Measurements from ENCODE around the gene RGS16. TPM values are rescaled to one million over a fixed set of nuclear protein-coding genes. Genes with fewer than 3 reads are reported as not detected.

RGS16 gene
- total RNA-seq, 1 experiment from 2014 or later = 0.23 TPM

- no peak overlapping the region; a peak in 1 of 4 replicates for H3K4me3 ChIP-seq (ENCODE audit: low read depth in 2 of 2, low read length in 2 of 2)
- TF ChIP-seq, protein P1, sequence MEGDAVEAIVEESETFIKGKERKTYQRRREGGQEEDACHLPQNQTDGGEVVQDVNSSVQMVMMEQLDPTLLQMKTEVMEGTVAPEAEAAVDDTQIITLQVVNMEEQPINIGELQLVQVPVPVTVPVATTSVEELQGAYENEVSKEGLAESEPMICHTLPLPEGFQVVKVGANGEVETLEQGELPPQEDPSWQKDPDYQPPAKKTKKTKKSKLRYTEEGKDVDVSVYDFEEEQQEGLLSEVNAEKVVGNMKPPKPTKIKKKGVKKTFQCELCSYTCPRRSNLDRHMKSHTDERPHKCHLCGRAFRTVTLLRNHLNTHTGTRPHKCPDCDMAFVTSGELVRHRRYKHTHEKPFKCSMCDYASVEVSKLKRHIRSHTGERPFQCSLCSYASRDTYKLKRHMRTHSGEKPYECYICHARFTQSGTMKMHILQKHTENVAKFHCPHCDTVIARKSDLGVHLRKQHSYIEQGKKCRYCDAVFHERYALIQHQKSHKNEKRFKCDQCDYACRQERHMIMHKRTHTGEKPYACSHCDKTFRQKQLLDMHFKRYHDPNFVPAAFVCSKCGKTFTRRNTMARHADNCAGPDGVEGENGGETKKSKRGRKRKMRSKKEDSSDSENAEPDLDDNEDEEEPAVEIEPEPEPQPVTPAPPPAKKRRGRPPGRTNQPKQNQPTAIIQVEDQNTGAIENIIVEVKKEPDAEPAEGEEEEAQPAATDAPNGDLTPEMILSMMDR (IDR thresholded peaks at IDR 0.05) = no peak
- TF ChIP-seq REST (IDR thresholded peaks at IDR 0.05; ENCODE audit: insufficient read depth in 1 of 2, low read depth in 2 of 2, low read length in 1 of 2) (no peak), TCF7L2 (IDR thresholded peaks at IDR 0.05; ENCODE audit: low read depth, low read length) (no peak), POLR2AphosphoS5 (IDR thresholded peaks at IDR 0.05; ENCODE audit: low read depth, low read length) (no peak), SIN3A (IDR thresholded peaks at IDR 0.05; ENCODE audit: borderline replicate concordance, insufficient read depth, low read depth, low read length) (no peak)
- no peaks in the 10 kb centered on the region for H3K9me3 ChIP-seq (ENCODE audit: control insufficient read depth, insufficient read depth, low read depth, low read length)
- H3K36me3 ChIP-seq (ENCODE audit: control insufficient read depth, insufficient read depth, low read length) = no peaks in the 10 kb centered on the region
- H3K27ac ChIP-seq (ENCODE audit: low read length) = no peak overlapping the region
- in situ Hi-C loops (cut with HindIII; ENCODE audit: low pct_unique_long_range_greater_than_20kb, low sequenced_read_pairs) = no loop called here
- POLR2A ChIA-PET = no interaction called here
- DNase-seq (ENCODE audit: low read depth, low spot score) = no peak
- no TSS peak for BruUV-seq (replicated peaks)
- intact Hi-C loops (cut with micrococcal nuclease; ENCODE audit: unreplicated experiment) = no loop called here
- peaks cover 2% of the 10 kb centered on the region; the same call in 1 of the 2 replicates for H3K4me1 ChIP-seq (ENCODE audit: control insufficient read depth, insufficient read depth, low read length)
- H3K27me3 ChIP-seq (ENCODE audit: control insufficient read depth, insufficient read depth, low read length) = no peaks in the 10 kb centered on the region
- CTCF ChIA-PET = no interaction called here
- peak; percentile 26; the same call in 1 of the 2 replicates for ATAC-seq
Measured at GRCh38 chr1:182589520-182589919, 14.7 kb downstream of the RGS16 start.

- in situ Hi-C loops (cut with HindIII; ENCODE audit: low pct_unique_long_range_greater_than_20kb, low sequenced_read_pairs) = no loop called here
- CTCF ChIA-PET = no interaction called here
- BruUV-seq (replicated peaks) = no TSS peak
- DNase-seq (ENCODE audit: low read depth, low spot score) = no peak
- no peak for TF ChIP-seq TCF7L2 (IDR thresholded peaks at IDR 0.05; ENCODE audit: low read depth, low read length)
- TF ChIP-seq, protein P1 (IDR thresholded peaks at IDR 0.05) = no peak
- no peak for TF ChIP-seq POLR2AphosphoS5 (IDR thresholded peaks at IDR 0.05; ENCODE audit: low read depth, low read length)
- no peak for TF ChIP-seq REST (IDR thresholded peaks at IDR 0.05; ENCODE audit: insufficient read depth in 1 of 2, low read depth in 2 of 2, low read length in 1 of 2)
- no peak for TF ChIP-seq SIN3A (IDR thresholded peaks at IDR 0.05; ENCODE audit: borderline replicate concordance, insufficient read depth, low read depth, low read length)
- Histone ChIP-seq H3K36me3 (ENCODE audit: control insufficient read depth, insufficient read depth, low read length) (no peaks in the 10 kb centered on the region), H3K9me3 (ENCODE audit: control insufficient read depth, insufficient read depth, low read depth, low read length) (no peaks in the 10 kb centered on the region), H3K27me3 (ENCODE audit: control insufficient read depth, insufficient read depth, low read length) (no peaks in the 10 kb centered on the region), H3K27ac (ENCODE audit: low read length) (peak within 1 kb of the TSS; percentile 62), H3K4me3 (ENCODE audit: low read depth in 2 of 2, low read length in 2 of 2) (peak within 1 kb of the TSS; percentile 51 to 93), H3K4me1 (ENCODE audit: control insufficient read depth, insufficient read depth, low read length) (peaks cover 2% of the 10 kb centered on the region; the same call in 1 of the 2 replicates)
- intact Hi-C loops (cut with micrococcal nuclease; ENCODE audit: unreplicated experiment) = no loop called here
- ATAC-seq = peak; percentile 98
- POLR2A ChIA-PET = no interaction called here
Measured at GRCh38 chr1:182588500-182589396, 15.4 kb downstream of the RGS16 start, which contains the start of gene RNASEL. RNASEL (minus strand) TSS chr1:182589256; CDS start chr1:182586806, 2,450 bp downstream.
